NCI-H187 treated with DMSO at 0.1 percent for 48 hours (cell line): Measurements from ENCODE around the gene PDE3B.
A peak's percentile ranks its signal among the peaks of the same experiment; 100 is the strongest.
"Not testable (repeated sequence)": the region's sequence is repeated elsewhere in the genome, so short reads cannot be mapped to it uniquely, and the experiment has no call there.

Source experiments
- DNase-seq: peaks from one replicate; lab custom pipeline; 2025; lab: John Stamatoyannopoulos, UW

The PDE3B gene

GRCh38 chr11:14643697-14644225 is at the start of gene PDE3B:
Gene PDE3B, plus strand, starts transcription at chr11:14643804. Its CDS starts 272 bp downstream, at chr11:14644076.
- DNase-seq, result peak; percentile 43

GRCh38 chr11:14595261-14595660 is 48.3 kb upstream of the PDE3B start:
- not testable (repeated sequence) for DNase-seq

- DNase-seq, result no peak
Measured at GRCh38 chr11:14607713-14608112, 35.9 kb upstream of the PDE3B start.

GRCh38 chr11:14609902-14610301 is 33.7 kb upstream of the PDE3B start:
- DNase-seq, result no peak

- DNase-seq, result no peak
Measured at GRCh38 chr11:14611939-14612338, 31.7 kb upstream of the PDE3B start.

- no peak for DNase-seq
Measured at GRCh38 chr11:14612694-14613093, 30.9 kb upstream of the PDE3B start.

- DNase-seq, result no peak
Measured at GRCh38 chr11:14614091-14614622, 29.4 kb upstream of the PDE3B start.

- no peak for DNase-seq
Measured at GRCh38 chr11:14617241-14618027, 26.2 kb upstream of the PDE3B start.

GRCh38 chr11:14618060-14618459 is 25.5 kb upstream of the PDE3B start:
- no peak for DNase-seq

- no peak for DNase-seq
Measured at GRCh38 chr11:14619603-14620531, 23.7 kb upstream of the PDE3B start.

- no peak for DNase-seq
Measured at GRCh38 chr11:14622223-14622954, 21.2 kb upstream of the PDE3B start.

- DNase-seq, result no peak
Measured at GRCh38 chr11:14623036-14623435, 20.6 kb upstream of the PDE3B start.

GRCh38 chr11:14625586-14626205 is 17.9 kb upstream of the PDE3B start:
- DNase-seq, result no peak

GRCh38 chr11:14626650-14627049 is 17.0 kb upstream of the PDE3B start:
- no peak for DNase-seq

GRCh38 chr11:14633506-14634224 is 9.9 kb upstream of the PDE3B start:
- not testable (repeated sequence) for DNase-seq

GRCh38 chr11:14634813-14635212 is 8.8 kb upstream of the PDE3B start:
- DNase-seq, result no peak

- DNase-seq, result no peak
Measured at GRCh38 chr11:14635546-14635945, 8.1 kb upstream of the PDE3B start.

GRCh38 chr11:14636119-14636518 is 7.5 kb upstream of the PDE3B start:
- no peak for DNase-seq

GRCh38 chr11:14637868-14638409 is 5.7 kb upstream of the PDE3B start:
- DNase-seq, result no peak

GRCh38 chr11:14638561-14638960 is 5.0 kb upstream of the PDE3B start:
- DNase-seq, result no peak
